HepG2 (cell line): ENCODE measurements around the gene NTF3. TPM values are rescaled to one million over a fixed set of nuclear protein-coding genes. Genes with fewer than 3 reads are reported as not detected.

ENCODE experiments used
- ATAC-seq: fragments of 200-7000 bp; cut with Tn5 transposase; 3 replicates; pipeline ENCODE4 v1.9.1; 2020; ENCODE audit warnings: mild to moderate bottlenecking, moderate library complexity
- BruUV-seq: library from RNA; stranded (reverse); fragments of 400-500 nt; replicated peaks from 2 replicates; lab custom pipeline; 2021; lab: Mats Ljungman, UMichigan
- CTCF ChIA-PET: fragments of 300-600 bp; formaldehyde crosslinking; extraction: SDS; loops from one replicate; lab custom pipeline; 2021; ENCODE audit warnings: low total read pairs, inconsistent platforms, low intra/inter-chr PET ratio; lab: Yijun Ruan, JAX
- POLR2A ChIA-PET: fragments of 350-600 bp; sonication (Branson Sonifier 250); formaldehyde crosslinking; loops from one replicate; lab custom pipeline; 2020; ENCODE audit warnings: antibody characterized with exemption, inconsistent platforms; lab: Yijun Ruan, JAX
- DNase-seq: peaks from one replicate; pipeline ENCODE4 v3.0.0-alpha.2; 2015; ENCODE audit warnings: low spot score
- FAIRE-seq: peaks from 3 replicates; lab custom pipeline; 2011; peaks lifted over from hg19 to GRCh38; lab: Jason Lieb, UNC
- H2AFZ ChIP-seq: one replicate; pipeline ENCODE4 v1.6.1; 2011; ENCODE audit warnings: low read length, inconsistent platforms
- H3K27ac ChIP-seq: fragments of 300-600 bp; 3 replicates; pipeline ENCODE4 v1.8.0; 2011; ENCODE audit warnings: mixed run types, mild to moderate bottlenecking, mixed read lengths, low read length, inconsistent platforms; ENCODE audit not compliant: insufficient read depth; ENCODE audit errors: extremely low read length
- H3K27me3 ChIP-seq, 2 experiments: fragments of 200-600 bp in 1 of 2; 2 replicates in 1 of 2; 3 replicates in 1 of 2; pipeline versions ENCODE4 v1.6.0 to v1.8.0; 2011; ENCODE audit warnings: low read length in 2 of 2, mild to moderate bottlenecking in 2 of 2, moderate library complexity in 2 of 2, inconsistent platforms in 1 of 2; ENCODE audit not compliant: insufficient read depth in 2 of 2, control insufficient read depth in 1 of 2
- H3K36me3 ChIP-seq, 2 experiments: fragments of 200-600 bp in 1 of 2; replicated peaks in 1 of 2; 2 replicates in 1 of 2; 3 replicates in 1 of 2; pipeline versions ENCODE4 v1.5.1 to v1.8.0; 2011; ENCODE audit warnings: low read length in 2 of 2, inconsistent platforms in 1 of 2; ENCODE audit not compliant: insufficient read depth in 2 of 2, control insufficient read depth in 1 of 2
- H3K4me1 ChIP-seq: 2 replicates; pipeline ENCODE4 v1.5.1; 2012; ENCODE audit warnings: low read length, inconsistent platforms; ENCODE audit not compliant: insufficient read depth
- H3K4me2 ChIP-seq: 2 replicates; pipeline ENCODE4 v1.6.0; 2011; ENCODE audit warnings: low read depth, low read length, inconsistent platforms
- H3K4me3 ChIP-seq, 3 experiments: fragments of 200-600 bp in 1 of 3; sonication (generic), shearing (Covaris generic) in 1 of 3; replicated peaks in 1 of 3; 2 replicates each; pipeline ENCODE4 v1.5.1; 2011 to 2016; ENCODE audit warnings: low read length in 3 of 3, inconsistent platforms in 2 of 3, low read depth in 2 of 3, mild to moderate bottlenecking in 2 of 3, control low read depth in 1 of 3, mixed read lengths in 1 of 3; ENCODE audit not compliant: insufficient read depth in 1 of 3
- H3K79me2 ChIP-seq: one replicate; pipeline ENCODE4 v1.6.1; 2011; ENCODE audit warnings: low read length, inconsistent platforms; ENCODE audit not compliant: insufficient read depth
- H3K9ac ChIP-seq: 2 replicates; pipeline ENCODE4 v1.6.0; 2011; ENCODE audit warnings: mild to moderate bottlenecking, low read depth, low read length, inconsistent platforms; ENCODE audit not compliant: insufficient read depth
- H3K9me3 ChIP-seq: 2 replicates; pipeline ENCODE4 v1.5.1; 2012; ENCODE audit warnings: mild to moderate bottlenecking, low read length
- H4K20me1 ChIP-seq: 2 replicates; pipeline ENCODE4 v1.6.0; 2011; ENCODE audit warnings: inconsistent platforms, mild to moderate bottlenecking, low read length, moderate library complexity; ENCODE audit not compliant: insufficient read depth
- DDIT3 ChIP-seq: sonication (generic); formaldehyde crosslinking; IDR thresholded peaks from 2 replicates; pipeline ENCODE4 v1.4.0; 2020; ENCODE audit warnings: mild to moderate bottlenecking, missing genetic modification reagents
- ONECUT2 ChIP-seq: sonication (generic); formaldehyde crosslinking; IDR thresholded peaks from 2 replicates; pipeline ENCODE4 v1.4.0; 2020; ENCODE audit warnings: missing genetic modification reagents
- ZMAT5 ChIP-seq: sonication (generic); formaldehyde crosslinking; IDR thresholded peaks from 2 replicates; pipeline ENCODE4 v1.5.0; 2020; ENCODE audit warnings: mild to moderate bottlenecking, low read depth, missing genetic modification reagents, borderline replicate concordance
- ZNF138 ChIP-seq: sonication (generic); formaldehyde crosslinking; IDR thresholded peaks from 2 replicates; pipeline ENCODE4 v1.5.0; 2020; ENCODE audit warnings: mild to moderate bottlenecking, low read depth, missing genetic modification reagents
- ZNF18 ChIP-seq: sonication (generic); formaldehyde crosslinking; IDR thresholded peaks from 2 replicates; pipeline ENCODE4 v1.8.0; 2022; ENCODE audit warnings: mild to moderate bottlenecking, missing genetic modification reagents; ENCODE audit not compliant: insufficient replicate concordance
- ZNF558 ChIP-seq: sonication (generic); formaldehyde crosslinking; IDR thresholded peaks from 2 replicates; pipeline ENCODE4 v1.9.0; 2022; ENCODE audit warnings: mild to moderate bottlenecking, missing genetic modification reagents, borderline replicate concordance
- ZNF670 ChIP-seq: sonication (generic); formaldehyde crosslinking; IDR thresholded peaks from 2 replicates; pipeline ENCODE4 v1.8.0; 2022; ENCODE audit warnings: mild to moderate bottlenecking, missing genetic modification reagents, borderline replicate concordance
- ZNF747 ChIP-seq: sonication (generic); formaldehyde crosslinking; IDR thresholded peaks from 2 replicates; pipeline ENCODE4 v1.8.1; 2023; ENCODE audit warnings: missing genetic modification reagents, mild to moderate bottlenecking, borderline replicate concordance
- WGBS: methylation state at CpG from one replicate; pipeline ENCODE4 v1.1.6; 2017; ENCODE audit warnings: low lambda C conversion rate; 5-methylcytosine and 5-hydroxymethylcytosine counted together
- in situ Hi-C: cut with HindIII; loops from 2 replicates; pipeline ENCODE4 v1.10.0; 2017; ENCODE audit warnings: low pct_unique_long_range_greater_than_20kb; ENCODE audit not compliant: extremely low pct_ligation_motif_present
- intact Hi-C: fragments of 100-400 bp; cut with micrococcal nuclease; formaldehyde crosslinking; loops from one replicate; pipeline ENCODE4 v1.10.0; 2022; ENCODE audit not compliant: unreplicated experiment
- polyA plus RNA-seq, 8 experiments: library from polyadenylated mRNA; depleted of rRNA in 3 of 8; stranded (reverse) in 7 of 8; unstranded in 1 of 8; fragments of >200 nt; fragmentation: Illumina TruSeq in 4 of 8; extraction: Trizol in 4 of 8; gene quantifications; 2 replicates each; pipeline versions ENCODE4 v1.2.1 to v1.2.3, GENCODE V29; 2011 to 2016; ENCODE audit warnings: low read depth in 4 of 8, missing spikeins in 1 of 8, mixed read lengths in 1 of 8; ENCODE audit not compliant: insufficient read depth in 1 of 8
- total RNA-seq, 5 experiments: library from RNA; depleted of rRNA; stranded (reverse); fragments of >200 nt; fragmentation: Illumina TruSeq; extraction: Trizol; gene quantifications; 2 replicates each; pipeline ENCODE4 v1.2.3, GENCODE V29; 2016; ENCODE audit warnings: low read depth in 1 of 5
- TF ChIP-seq, protein P1 (sequence below): sonication (generic); formaldehyde crosslinking; IDR thresholded peaks from 2 replicates; pipeline ENCODE4 v1.4.0; 2020; ENCODE audit warnings: missing genetic modification reagents
- TF ChIP-seq, protein P2 (sequence below): sonication (generic); formaldehyde crosslinking; IDR thresholded peaks from 2 replicates; pipeline ENCODE4 v1.4.0; 2020; ENCODE audit warnings: missing genetic modification reagents

Gene NTF3
- total and polyA plus RNA-seq, 2 of the 13 experiments (the other 11 are each of a cell fraction or from before 2014, with no cell fraction given) = not detected

DNA sequence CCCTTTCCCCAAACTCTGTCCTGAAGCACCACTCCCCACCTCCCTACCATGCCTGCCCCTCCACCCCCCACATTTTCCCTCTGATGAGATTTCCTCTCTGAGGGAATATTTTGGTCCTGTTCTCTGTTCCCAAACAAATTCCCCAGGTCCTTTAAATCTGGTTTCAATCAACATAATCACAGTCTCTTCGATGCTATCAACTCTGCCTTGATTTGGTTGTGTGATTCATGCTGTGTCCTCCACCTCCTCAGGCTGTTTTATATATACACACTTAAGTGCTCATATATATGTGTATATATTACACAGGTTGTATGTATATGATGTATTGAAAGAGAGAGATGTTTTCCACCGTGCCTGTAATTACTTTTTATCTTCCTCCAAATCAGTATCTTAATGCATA lies 36.0 kb downstream of the NTF3 start:
- no peak for DNase-seq
- no peak overlapping the region for H3K27ac ChIP-seq
- intact Hi-C loops = no loop called here
- no peak overlapping the region for H3K4me2 ChIP-seq
- BruUV-seq = no TSS peak
- H3K9ac ChIP-seq = no peak overlapping the region
- no peak for ATAC-seq
- H4K20me1 ChIP-seq = no peaks in the 10 kb centered on the region
- peaks cover 0 to 14% of the 10 kb centered on the region in 2 experiments; a peak in 1 of 5 replicates for H3K27me3 ChIP-seq
- no peak overlapping the region for H3K4me3 ChIP-seq
- no peak for FAIRE-seq
- in situ Hi-C loops = no loop called here
- H3K9me3 ChIP-seq = no peaks in the 10 kb centered on the region
- ChIA-PET POLR2A (no interaction called here), CTCF (no interaction called here)
- no peaks in the 10 kb centered on the region for H3K36me3 ChIP-seq
- H3K79me2 ChIP-seq = no peaks in the 10 kb centered on the region
- H3K4me1 ChIP-seq = no peaks in the 10 kb centered on the region
- WGBS = 6% methylated on average over 2 of the region's 2 CpGs
- TF ChIP-seq ZNF670 (CRISPR knock-in tag) (no peak), ZMAT5 (CRISPR knock-in tag) (no peak), ONECUT2 (CRISPR knock-in tag) (no peak), ZNF138 (CRISPR knock-in tag) (no peak), ZNF558 (CRISPR knock-in tag) (no peak), DDIT3 (CRISPR knock-in tag) (no peak), ZNF747 (CRISPR knock-in tag) (no peak), ZNF18 (CRISPR knock-in tag) (no peak)
- TF ChIP-seq, protein P1, sequence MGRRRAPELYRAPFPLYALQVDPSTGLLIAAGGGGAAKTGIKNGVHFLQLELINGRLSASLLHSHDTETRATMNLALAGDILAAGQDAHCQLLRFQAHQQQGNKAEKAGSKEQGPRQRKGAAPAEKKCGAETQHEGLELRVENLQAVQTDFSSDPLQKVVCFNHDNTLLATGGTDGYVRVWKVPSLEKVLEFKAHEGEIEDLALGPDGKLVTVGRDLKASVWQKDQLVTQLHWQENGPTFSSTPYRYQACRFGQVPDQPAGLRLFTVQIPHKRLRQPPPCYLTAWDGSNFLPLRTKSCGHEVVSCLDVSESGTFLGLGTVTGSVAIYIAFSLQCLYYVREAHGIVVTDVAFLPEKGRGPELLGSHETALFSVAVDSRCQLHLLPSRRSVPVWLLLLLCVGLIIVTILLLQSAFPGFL = no peak
- TF ChIP-seq, protein P2, sequence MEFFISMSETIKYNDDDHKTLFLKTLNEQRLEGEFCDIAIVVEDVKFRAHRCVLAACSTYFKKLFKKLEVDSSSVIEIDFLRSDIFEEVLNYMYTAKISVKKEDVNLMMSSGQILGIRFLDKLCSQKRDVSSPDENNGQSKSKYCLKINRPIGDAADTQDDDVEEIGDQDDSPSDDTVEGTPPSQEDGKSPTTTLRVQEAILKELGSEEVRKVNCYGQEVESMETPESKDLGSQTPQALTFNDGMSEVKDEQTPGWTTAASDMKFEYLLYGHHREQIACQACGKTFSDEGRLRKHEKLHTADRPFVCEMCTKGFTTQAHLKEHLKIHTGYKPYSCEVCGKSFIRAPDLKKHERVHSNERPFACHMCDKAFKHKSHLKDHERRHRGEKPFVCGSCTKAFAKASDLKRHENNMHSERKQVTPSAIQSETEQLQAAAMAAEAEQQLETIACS = no peak
- no peak overlapping the region for H2AFZ ChIP-seq
